SK-N-MC (cell line): ENCODE measurements around the gene OPCML.

Experiments used
- DNase-seq: peaks from one replicate; pipeline ENCODE4 v3.0.0-alpha.2; 2011; ENCODE audit warnings: low read depth, low spot score
- H3K27ac ChIP-seq: fragments of 200-600 bp; sonication (generic); 2 replicates; pipeline ENCODE4 v1.5.1; 2016; ENCODE audit warnings: mixed run types
- H3K36me3 ChIP-seq: fragments of 200-600 bp; sonication (generic); 2 replicates; pipeline ENCODE4 v1.6.1; 2017; ENCODE audit warnings: antibody characterized with exemption, low read length, mixed read lengths; ENCODE audit not compliant: insufficient read depth
- H3K4me3 ChIP-seq: fragments of 200-600 bp; sonication (generic); 2 replicates; pipeline ENCODE4 v1.5.1; 2016
- H3K9ac ChIP-seq: fragments of 200-600 bp; sonication (generic); 2 replicates; pipeline ENCODE4 v1.8.0; 2017; ENCODE audit warnings: mixed run types, mixed read lengths; ENCODE audit not compliant: insufficient read length
- H3K9me3 ChIP-seq: fragments of 200-600 bp; sonication (generic); 2 replicates; pipeline ENCODE4 v1.6.1; 2017; ENCODE audit warnings: low read depth, mild to moderate bottlenecking, antibody characterized with exemption, low read length, moderate library complexity, mixed read lengths
- EZH2 ChIP-seq: fragments of 200-600 bp; sonication (generic); IDR thresholded peaks from one replicate; pipeline ENCODE4 v1.6.1; 2017; ENCODE audit warnings: antibody characterized with exemption
- FOXP2 ChIP-seq: optimal IDR thresholded peaks from 2 replicates; pipeline ENCODE3; 2011; ENCODE audit warnings: mild to moderate bottlenecking, moderate library complexity; ENCODE audit not compliant: insufficient read depth; ENCODE audit errors: extremely low read length, control extremely low read depth
- POLR2AphosphoS5 ChIP-seq: IDR thresholded peaks from 2 replicates; pipeline ENCODE4 v1.6.1; 2012; ENCODE audit warnings: mild to moderate bottlenecking, low read depth, low read length, borderline replicate concordance

OPCML gene

DNA sequence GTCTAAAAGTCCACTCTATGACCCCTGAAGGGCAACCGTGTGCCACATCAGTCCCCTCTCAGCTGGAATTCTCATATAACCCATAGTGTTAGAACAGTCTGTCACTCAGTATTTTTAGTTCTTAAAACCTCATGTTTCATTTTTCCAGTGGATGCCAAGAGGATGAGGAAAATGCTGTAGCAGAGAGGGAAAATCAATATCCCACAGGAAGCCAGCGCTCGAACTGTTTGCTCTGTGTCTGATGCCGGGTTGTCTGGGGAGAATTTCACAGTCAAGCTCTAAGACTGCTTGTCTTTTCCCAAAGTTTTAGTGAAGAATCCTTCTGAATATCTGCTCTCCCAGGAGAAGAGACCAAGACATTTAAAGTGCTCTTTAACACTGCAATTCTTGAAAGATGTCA lies 360.9 kb downstream of the OPCML start:
- Histone ChIP-seq H3K36me3 (no peaks in the 10 kb centered on the region), H3K9me3 (no peaks in the 10 kb centered on the region; the same call in 1 of the 2 replicates), H3K9ac (no peak overlapping the region), H3K27ac (no peak overlapping the region), H3K4me3 (no peak overlapping the region)
- DNase-seq = no peak
- TF ChIP-seq POLR2AphosphoS5 (no peak), FOXP2 (no peak), EZH2 (no peak)

- H3K9ac ChIP-seq = no peak overlapping the region
- TF ChIP-seq EZH2 = no peak
- no peak for TF ChIP-seq FOXP2
- TF ChIP-seq POLR2AphosphoS5 = no peak
- H3K27ac ChIP-seq = no peak overlapping the region
- no peak overlapping the region for H3K4me3 ChIP-seq
- no peaks in the 10 kb centered on the region for H3K9me3 ChIP-seq
- no peak for DNase-seq
- no peaks in the 10 kb centered on the region for H3K36me3 ChIP-seq
These were observed 364.3 kb downstream of the OPCML start for GRCh38 chr11:133168016-133168415.

GRCh38 chr11:133166662-133167061 lies 365.6 kb downstream of the OPCML start:
- no peak overlapping the region for H3K9ac ChIP-seq
- no peak for DNase-seq
- TF ChIP-seq EZH2 (no peak), FOXP2 (no peak), POLR2AphosphoS5 (no peak)
- H3K27ac ChIP-seq = no peak overlapping the region
- H3K36me3 ChIP-seq = no peaks in the 10 kb centered on the region
- H3K9me3 ChIP-seq = no peaks in the 10 kb centered on the region
- H3K4me3 ChIP-seq = no peak overlapping the region

- no peak for DNase-seq
- no peak for TF ChIP-seq FOXP2
- TF ChIP-seq POLR2AphosphoS5 = no peak
- no peak overlapping the region for H3K9ac ChIP-seq
These were observed 367.3 kb downstream of the OPCML start for GRCh38 chr11:133164986-133165385.

GRCh38 chr11:133163463-133164419 lies 368.6 kb downstream of the OPCML start:
- no peak overlapping the region for H3K9ac ChIP-seq
- H3K9me3 ChIP-seq = no peaks in the 10 kb centered on the region
- peak; percentile 12 for DNase-seq
- no peak for TF ChIP-seq EZH2
- no peak for TF ChIP-seq FOXP2
- TF ChIP-seq POLR2AphosphoS5 = no peak
- no peak overlapping the region for H3K4me3 ChIP-seq
- no peaks in the 10 kb centered on the region for H3K36me3 ChIP-seq
- H3K27ac ChIP-seq = no peak overlapping the region

More at GRCh38 chr11:133164986-133165385, 367.3 kb downstream of the OPCML start:
- Histone ChIP-seq H3K9me3 (no peaks in the 10 kb centered on the region), H3K27ac (no peak overlapping the region), H3K4me3 (no peak overlapping the region), H3K36me3 (no peaks in the 10 kb centered on the region)

DNA sequence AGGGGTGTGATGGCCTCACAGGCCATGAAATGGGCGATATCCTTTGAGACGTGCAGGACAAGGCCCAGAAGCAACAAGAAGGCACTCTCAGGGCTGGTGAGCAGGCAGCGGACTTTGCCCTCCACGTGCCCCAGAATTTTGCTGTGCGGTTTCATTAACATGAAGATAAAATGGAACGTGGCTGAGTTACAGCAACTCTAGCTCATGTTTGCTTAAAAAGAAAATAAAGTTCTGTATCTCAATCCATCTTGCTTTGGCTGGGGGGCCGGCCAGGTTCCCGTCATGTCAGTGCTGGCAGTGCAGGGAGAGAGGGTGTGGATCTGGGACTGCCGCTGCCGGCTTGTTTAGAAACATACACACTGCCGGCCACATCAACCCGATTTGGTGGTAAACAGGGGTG lies 370.1 kb downstream of the OPCML start:
- no peak overlapping the region for H3K27ac ChIP-seq
- no peaks in the 10 kb centered on the region for H3K36me3 ChIP-seq
- DNase-seq = no peak
- H3K4me3 ChIP-seq = no peak overlapping the region
- TF ChIP-seq FOXP2 = no peak
- H3K9me3 ChIP-seq = no peaks in the 10 kb centered on the region
- H3K9ac ChIP-seq = no peak overlapping the region

DNA sequence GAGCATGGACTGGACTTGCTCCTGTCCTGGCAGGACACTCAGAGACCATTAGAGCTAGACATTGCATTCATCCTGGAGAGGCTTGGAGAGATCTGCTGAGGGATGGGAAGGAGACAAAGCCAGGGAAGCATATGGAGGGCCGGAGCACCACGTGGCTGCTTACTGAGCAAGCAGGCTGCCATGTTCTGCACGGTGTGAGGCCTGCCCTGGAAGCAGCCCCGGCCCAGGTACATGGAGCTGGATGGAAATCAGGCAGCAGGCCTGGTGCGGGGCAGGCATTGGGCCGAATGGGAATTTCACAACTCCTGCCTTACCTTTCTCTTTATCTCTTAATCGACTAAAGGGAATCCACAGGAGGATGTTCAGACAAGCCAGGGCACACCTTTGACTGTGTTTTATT lies 371.5 kb downstream of the OPCML start:
- Histone ChIP-seq H3K4me3 (no peak overlapping the region), H3K9ac (no peak overlapping the region), H3K36me3 (no peaks in the 10 kb centered on the region), H3K27ac (no peak overlapping the region), H3K9me3 (no peaks in the 10 kb centered on the region)
- no peak for DNase-seq
- no peak for TF ChIP-seq FOXP2

DNA sequence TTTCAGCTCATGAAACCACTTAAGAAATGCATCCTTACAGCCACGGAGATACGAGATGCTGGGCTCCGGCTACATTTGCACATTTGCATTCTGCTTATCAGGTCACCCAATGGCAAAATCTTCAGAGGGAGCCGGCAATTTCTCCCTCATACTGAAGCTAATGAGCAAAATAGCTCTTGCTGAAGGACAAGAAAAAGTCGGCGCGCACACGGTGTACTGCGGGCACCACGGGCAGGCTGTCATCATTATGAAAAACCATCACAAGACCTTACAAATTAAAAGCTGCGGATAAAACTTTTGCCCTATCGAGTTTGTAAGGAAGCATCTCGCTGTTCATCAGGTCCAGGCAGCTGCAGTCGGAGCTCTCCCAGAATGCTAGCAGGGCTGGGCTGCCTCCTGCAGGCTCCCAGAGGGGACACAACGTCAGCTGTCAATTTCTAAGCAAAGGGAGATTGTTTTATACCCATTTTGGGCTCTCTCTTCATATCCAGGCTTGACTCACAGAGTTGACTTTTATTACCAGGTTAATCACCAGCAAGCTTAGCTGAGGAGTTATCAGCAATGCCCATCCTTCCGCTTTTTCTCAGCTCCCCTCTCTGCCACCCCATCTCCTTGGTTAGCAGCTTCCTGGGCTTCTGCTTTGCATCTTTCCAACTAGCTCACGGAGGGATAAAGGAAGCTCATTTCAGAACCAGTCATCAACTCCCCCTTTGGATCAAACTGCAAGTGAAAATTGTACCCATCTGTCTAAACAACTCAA lies 375.1 kb downstream of the OPCML start:
- no peak overlapping the region for H3K9ac ChIP-seq
- TF ChIP-seq POLR2AphosphoS5 (no peak), FOXP2 (no peak), EZH2 (no peak)
- no peaks in the 10 kb centered on the region for H3K9me3 ChIP-seq
- no peaks in the 10 kb centered on the region for H3K36me3 ChIP-seq
- no peak overlapping the region for H3K27ac ChIP-seq
- DNase-seq = no peak
- H3K4me3 ChIP-seq = no peak overlapping the region
